Lower leg skin (tissue), 4 donors: ENCODE measurements around the gene FAM170B. TPM values are rescaled to one million over a fixed set of nuclear protein-coding genes. Genes with fewer than 3 reads are reported as not detected.

Experiments used
- DNase-seq, 2 donors: peaks; one replicate each; pipeline ENCODE4 v3.0.0-alpha.2; 2019; ENCODE audit warnings: low spot score in 2 of 2
- H3K4me3 ChIP-seq: fragments of 200-600 bp; sonication (generic); 2 replicates; pipeline ENCODE4 v1.5.1; 2017; ENCODE audit warnings: mild to moderate bottlenecking, low read depth; ENCODE audit not compliant: poor library complexity, severe bottlenecking
- POLR2A ChIP-seq, 2 donors: fragments of 450-650 bp; IDR thresholded peaks; one replicate each; pipeline ENCODE4 v1.6.1; 2016 to 2017; ENCODE audit warnings: antibody characterized with exemption in 2 of 2, mild to moderate bottlenecking in 1 of 2, moderate library complexity in 1 of 2
- WGBS, 2 donors: methylation state at CpG; one replicate each; pipeline ENCODE4 v1.1.5; 2018; 5-methylcytosine and 5-hydroxymethylcytosine counted together
- intact Hi-C: fragments of 100-400 bp; cut with DNase I; formaldehyde crosslinking; loops from one replicate; pipeline ENCODE4 v1.15.0; 2023; ENCODE audit warnings: low total_unique reads
- total RNA-seq, 4 donors: library from RNA; depleted of rRNA; stranded (reverse); fragments of >200 nt; gene quantifications; one replicate each; pipeline ENCODE4 v1.1.0, GENCODE V29; 2016
- TF ChIP-seq, protein P1 (sequence below), 3 donors: fragments of 450-650 bp; IDR thresholded peaks; one replicate each; pipeline ENCODE4 v1.5.1; 2016; ENCODE audit warnings: antibody characterized with exemption in 3 of 3, mild to moderate bottlenecking in 3 of 3, moderate library complexity in 2 of 3

The FAM170B gene
- total RNA-seq, 4 donors from 2014 or later, result not detected

DNA sequence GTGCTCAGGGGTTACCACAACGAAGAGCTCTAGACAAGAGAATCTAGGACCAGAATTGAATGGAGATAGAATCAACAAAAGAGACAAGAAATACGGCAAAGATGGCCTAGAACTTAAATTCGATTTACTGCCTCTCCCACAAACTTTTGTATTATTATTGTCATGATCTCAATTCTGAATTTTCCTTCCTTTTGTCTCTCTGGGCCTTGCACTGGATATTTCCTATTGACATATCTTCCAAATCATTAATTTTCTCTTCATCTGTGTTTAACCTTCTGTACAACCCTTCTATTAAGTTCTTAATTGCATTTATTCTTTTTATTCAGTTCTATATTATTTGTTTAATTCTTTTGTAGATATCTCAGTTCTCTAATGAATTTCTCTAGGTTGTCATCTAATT, 46.9 kb downstream of the FAM170B start:
- H3K4me3 ChIP-seq, result no peak overlapping the region
- no peak for DNase-seq
- TF ChIP-seq, protein P1, sequence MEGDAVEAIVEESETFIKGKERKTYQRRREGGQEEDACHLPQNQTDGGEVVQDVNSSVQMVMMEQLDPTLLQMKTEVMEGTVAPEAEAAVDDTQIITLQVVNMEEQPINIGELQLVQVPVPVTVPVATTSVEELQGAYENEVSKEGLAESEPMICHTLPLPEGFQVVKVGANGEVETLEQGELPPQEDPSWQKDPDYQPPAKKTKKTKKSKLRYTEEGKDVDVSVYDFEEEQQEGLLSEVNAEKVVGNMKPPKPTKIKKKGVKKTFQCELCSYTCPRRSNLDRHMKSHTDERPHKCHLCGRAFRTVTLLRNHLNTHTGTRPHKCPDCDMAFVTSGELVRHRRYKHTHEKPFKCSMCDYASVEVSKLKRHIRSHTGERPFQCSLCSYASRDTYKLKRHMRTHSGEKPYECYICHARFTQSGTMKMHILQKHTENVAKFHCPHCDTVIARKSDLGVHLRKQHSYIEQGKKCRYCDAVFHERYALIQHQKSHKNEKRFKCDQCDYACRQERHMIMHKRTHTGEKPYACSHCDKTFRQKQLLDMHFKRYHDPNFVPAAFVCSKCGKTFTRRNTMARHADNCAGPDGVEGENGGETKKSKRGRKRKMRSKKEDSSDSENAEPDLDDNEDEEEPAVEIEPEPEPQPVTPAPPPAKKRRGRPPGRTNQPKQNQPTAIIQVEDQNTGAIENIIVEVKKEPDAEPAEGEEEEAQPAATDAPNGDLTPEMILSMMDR (IDR thresholded peaks at IDR 0.05), result no peak
- no peak for TF ChIP-seq POLR2A (IDR thresholded peaks at IDR 0.05)
- intact Hi-C loops, result no loop called here
- 91 to 94% methylated on average over 3 of the region's 3 CpGs for WGBS, 2 donors

DNA sequence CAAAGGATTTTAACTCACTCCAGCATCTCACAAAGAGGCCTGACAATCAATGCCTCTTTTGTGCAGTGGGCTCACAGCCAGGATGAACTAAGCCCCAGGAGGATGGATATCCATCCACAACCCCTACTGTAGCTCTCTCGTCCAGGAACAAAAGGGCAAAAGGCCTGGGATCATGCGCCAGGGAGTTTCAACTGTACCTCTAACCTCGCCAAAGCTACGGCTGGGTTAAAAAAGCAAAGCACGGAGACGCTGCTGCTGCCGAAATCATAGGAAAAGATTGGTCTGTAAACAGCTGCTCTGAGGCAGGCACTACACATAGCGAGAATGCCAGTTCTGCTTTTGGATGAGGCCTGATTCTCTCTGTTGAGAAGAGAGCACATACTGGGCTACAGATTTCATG, 50.6 kb downstream of the FAM170B start:
- no peak for TF ChIP-seq POLR2A (IDR thresholded peaks at IDR 0.05)
- TF ChIP-seq, protein P1 (IDR thresholded peaks at IDR 0.05), result no peak
- DNase-seq, result peak in 1 of 2 donors; percentile 86
- 67 to 69% methylated on average over 8 of the region's 8 CpGs for WGBS, 2 donors
- no peak overlapping the region for H3K4me3 ChIP-seq
- intact Hi-C loops, result no loop called here

DNA sequence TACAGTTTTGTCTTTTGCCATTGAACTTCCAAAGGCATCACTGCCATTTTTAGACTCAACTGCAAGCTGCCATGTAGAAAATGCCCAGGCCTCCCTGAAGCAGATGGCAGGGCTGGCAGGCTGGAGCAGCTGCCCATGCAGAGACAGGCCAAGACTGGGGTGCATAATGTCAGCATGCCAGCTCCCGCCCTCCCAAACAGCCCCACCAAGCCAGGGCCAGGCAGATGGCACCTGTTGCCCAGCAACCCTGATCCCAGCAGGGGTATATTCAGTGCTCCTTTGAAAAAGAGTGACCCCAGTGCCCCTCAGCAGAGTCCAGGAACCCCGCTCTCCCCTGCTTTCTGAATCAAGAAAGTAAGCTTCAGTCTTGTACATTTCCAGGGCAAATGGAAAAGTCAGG, 51.1 kb downstream of the FAM170B start:
- 88 to 89% methylated on average over 2 of the region's 2 CpGs for WGBS, 2 donors
- TF ChIP-seq, protein P1 (IDR thresholded peaks at IDR 0.05), result no peak
- no peak for TF ChIP-seq POLR2A (IDR thresholded peaks at IDR 0.05)
- intact Hi-C loops, result no loop called here
- no peak overlapping the region for H3K4me3 ChIP-seq
- peak in 1 of 2 donors; percentile 83 for DNase-seq

DNA sequence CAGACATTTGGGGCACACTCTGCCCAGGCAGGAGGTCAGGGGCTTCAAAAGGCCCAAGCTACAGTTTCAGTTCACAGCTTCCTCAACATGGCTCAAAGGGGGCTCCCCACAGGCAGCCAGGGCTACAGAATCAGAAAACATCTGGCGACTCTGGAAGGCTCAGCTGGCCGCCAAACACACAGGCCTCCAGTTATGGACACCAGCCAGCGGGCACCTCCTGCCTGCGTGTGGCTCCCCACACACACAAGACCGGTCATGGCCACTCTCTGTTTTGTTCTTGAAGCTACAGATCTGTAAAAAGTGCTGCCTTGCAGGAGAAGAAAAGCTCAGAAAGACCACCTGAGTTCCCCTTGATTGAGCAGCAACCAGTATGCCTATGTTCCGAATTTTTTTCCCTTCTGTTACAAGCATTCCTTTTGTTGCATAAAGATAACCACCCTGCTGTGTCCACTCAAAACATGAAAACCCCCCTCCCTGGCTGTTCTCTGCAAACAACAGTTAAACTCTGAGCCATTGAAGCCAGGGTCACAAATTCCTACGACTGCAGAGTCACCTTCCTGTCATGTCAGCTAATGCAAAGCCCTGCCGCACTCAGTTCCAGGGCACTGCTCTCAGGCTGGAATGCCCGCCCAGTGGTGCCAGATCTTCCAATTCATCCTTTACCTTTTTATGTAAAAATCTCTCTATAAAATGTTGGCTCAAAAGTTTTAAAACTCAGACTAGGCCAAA, 52.1 kb downstream of the FAM170B start:
- TF ChIP-seq POLR2A (IDR thresholded peaks at IDR 0.05), result no peak
- TF ChIP-seq, protein P1 (IDR thresholded peaks at IDR 0.05), result no peak
- WGBS, 2 donors, result 56 to 75% methylated on average over 9 of the region's 9 CpGs
- intact Hi-C loops, result no loop called here
- peak in 1 of 2 donors; percentile 82 for DNase-seq
- no peak overlapping the region for H3K4me3 ChIP-seq

Other genes with a start within 250 kb of the FAM170B start
- gene LRRC18, start 194.2 kb downstream of the FAM170B start, total RNA-seq, result not detected
- gene VSTM4, start 18.5 kb downstream of the FAM170B start, total RNA-seq, result 1 to 10 TPM; 1.1 to 5.0 (median 3.3) TPM
- 10 to 100 TPM in 2 of 4 donors, 1 to 10 TPM in 2; 3.2 to 12.2 (median 7.1) TPM for gene TMEM273, start 54.4 kb upstream of the FAM170B start, total RNA-seq
- not detected for gene C10orf71, start 165.1 kb upstream of the FAM170B start, total RNA-seq